SU-DHL-6 (cell line): ENCODE measurements around the gene PPARG.

Experiments used
- EZH2phosphoT487 ChIP-seq: fragments of 200-600 bp; sonication (generic), shearing (Covaris generic); conservative IDR thresholded peaks from 2 replicates; pipeline ENCODE4 v1.6.1; 2018; ENCODE audit warnings: mild to moderate bottlenecking, antibody characterized with exemption, low read length, moderate library complexity, mixed read lengths
- TF ChIP-seq, protein P1 (sequence below): fragments of 200-600 bp; sonication (generic); IDR thresholded peaks from one replicate; pipeline ENCODE4 v1.5.1; 2017; ENCODE audit warnings: antibody characterized with exemption, mild to moderate bottlenecking, low read length, moderate library complexity; ENCODE audit not compliant: insufficient read depth, poor library complexity, severe bottlenecking

DNA sequence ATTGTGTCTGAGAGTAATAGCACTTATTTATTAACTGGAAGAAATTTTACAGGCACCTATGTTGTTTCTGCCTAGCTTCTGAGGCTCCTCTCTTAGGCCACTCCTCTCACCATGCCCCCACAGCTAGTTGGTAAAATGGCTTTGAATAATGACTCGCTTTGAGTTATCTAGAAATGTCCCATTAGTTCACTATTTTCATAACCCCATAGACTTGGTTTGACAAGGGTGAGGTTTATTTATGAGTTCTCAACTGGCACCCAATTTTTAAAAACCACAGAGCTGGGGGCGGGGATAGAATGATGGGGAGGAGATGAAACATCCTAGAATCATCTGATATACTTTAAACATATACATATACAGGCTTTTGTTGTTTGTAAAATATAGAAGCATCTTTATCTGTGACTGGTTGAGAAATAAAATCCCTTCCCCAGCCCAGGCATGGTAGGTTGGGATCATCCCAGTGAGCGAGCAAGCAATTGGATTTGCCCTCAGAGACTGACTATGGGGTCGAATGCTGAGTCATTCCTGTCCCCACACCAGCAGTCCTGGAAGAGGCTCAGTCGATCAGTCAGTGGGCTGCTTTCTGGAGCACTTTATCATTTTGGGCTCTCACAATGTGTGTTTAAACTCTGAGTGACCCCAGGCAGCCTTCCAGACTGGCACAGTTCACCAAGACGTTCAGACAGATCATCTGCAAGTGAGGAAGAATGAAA is 135.2 kb downstream of the PPARG start:
- TF ChIP-seq, protein P1, sequence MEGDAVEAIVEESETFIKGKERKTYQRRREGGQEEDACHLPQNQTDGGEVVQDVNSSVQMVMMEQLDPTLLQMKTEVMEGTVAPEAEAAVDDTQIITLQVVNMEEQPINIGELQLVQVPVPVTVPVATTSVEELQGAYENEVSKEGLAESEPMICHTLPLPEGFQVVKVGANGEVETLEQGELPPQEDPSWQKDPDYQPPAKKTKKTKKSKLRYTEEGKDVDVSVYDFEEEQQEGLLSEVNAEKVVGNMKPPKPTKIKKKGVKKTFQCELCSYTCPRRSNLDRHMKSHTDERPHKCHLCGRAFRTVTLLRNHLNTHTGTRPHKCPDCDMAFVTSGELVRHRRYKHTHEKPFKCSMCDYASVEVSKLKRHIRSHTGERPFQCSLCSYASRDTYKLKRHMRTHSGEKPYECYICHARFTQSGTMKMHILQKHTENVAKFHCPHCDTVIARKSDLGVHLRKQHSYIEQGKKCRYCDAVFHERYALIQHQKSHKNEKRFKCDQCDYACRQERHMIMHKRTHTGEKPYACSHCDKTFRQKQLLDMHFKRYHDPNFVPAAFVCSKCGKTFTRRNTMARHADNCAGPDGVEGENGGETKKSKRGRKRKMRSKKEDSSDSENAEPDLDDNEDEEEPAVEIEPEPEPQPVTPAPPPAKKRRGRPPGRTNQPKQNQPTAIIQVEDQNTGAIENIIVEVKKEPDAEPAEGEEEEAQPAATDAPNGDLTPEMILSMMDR = no peak
- TF ChIP-seq EZH2phosphoT487 = no peak
